GM18508 (cell line): ENCODE measurements around the gene ESRP2.

ENCODE experiments used
- ATAC-seq: cut with Tn5 transposase; IDR thresholded peaks from one replicate; pipeline ENCODE4 v1.9.1; 2021; ENCODE audit warnings: moderate number of reproducible peaks; ENCODE audit not compliant: insufficient read depth, unreplicated experiment

Gene ESRP2

GRCh38 chr16:68227850-68228553, 7.9 kb downstream of the ESRP2 start:
- no peak for ATAC-seq

- ATAC-seq, result no peak
These were observed 8.6 kb downstream of the ESRP2 start for GRCh38 chr16:68227183-68227793.

- no peak for ATAC-seq
These were observed 9.8 kb downstream of the ESRP2 start for GRCh38 chr16:68226116-68226515.

GRCh38 chr16:68223072-68223471, 12.9 kb downstream of the ESRP2 start:
- no peak for ATAC-seq

- ATAC-seq, result no peak
These were observed 16.1 kb downstream of the ESRP2 start for GRCh38 chr16:68219725-68220351.

GRCh38 chr16:68217506-68217905, 18.4 kb downstream of the ESRP2 start:
- no peak for ATAC-seq

- no peak for ATAC-seq
These were observed 19.7 kb downstream of the ESRP2 start for GRCh38 chr16:68216240-68216639.

- ATAC-seq, result no peak
These were observed 20.6 kb downstream of the ESRP2 start for GRCh38 chr16:68215302-68215701.

GRCh38 chr16:68214726-68215125, 21.2 kb downstream of the ESRP2 start:
- no peak for ATAC-seq

- ATAC-seq, result no peak
These were observed 29.7 kb downstream of the ESRP2 start for GRCh38 chr16:68206245-68206644.

- no peak for ATAC-seq
These were observed 33.8 kb downstream of the ESRP2 start for GRCh38 chr16:68202091-68202519.

GRCh38 chr16:68200088-68200783, 35.7 kb downstream of the ESRP2 start:
- no peak for ATAC-seq

GRCh38 chr16:68197250-68197649, 38.7 kb downstream of the ESRP2 start:
- no peak for ATAC-seq

- no peak for ATAC-seq
These were observed 41.7 kb downstream of the ESRP2 start for GRCh38 chr16:68194251-68194650.

- no peak for ATAC-seq
These were observed 45.0 kb downstream of the ESRP2 start for GRCh38 chr16:68190736-68191510.

GRCh38 chr16:68190081-68190480, 45.8 kb downstream of the ESRP2 start:
- no peak for ATAC-seq

GRCh38 chr16:68188170-68188569, 47.8 kb downstream of the ESRP2 start:
- ATAC-seq, result no peak

- ATAC-seq, result no peak
These were observed 48.4 kb downstream of the ESRP2 start for GRCh38 chr16:68187505-68187904.

GRCh38 chr16:68186877-68187276, 49.0 kb downstream of the ESRP2 start:
- no peak for ATAC-seq

- no peak for ATAC-seq
These were observed 52.9 kb downstream of the ESRP2 start for GRCh38 chr16:68183046-68183445.
